GM19238 (cell line): ENCODE data around the gene HSP90B1.
A peak's percentile ranks its signal among the peaks of the same experiment; 100 is the strongest.

ENCODE experiments used
- DNase-seq: peaks from one replicate; pipeline ENCODE4 v3.0.0; 2011; ENCODE audit warnings: low spot score; ENCODE audit not compliant: insufficient read length

HSP90B1 gene

DNA sequence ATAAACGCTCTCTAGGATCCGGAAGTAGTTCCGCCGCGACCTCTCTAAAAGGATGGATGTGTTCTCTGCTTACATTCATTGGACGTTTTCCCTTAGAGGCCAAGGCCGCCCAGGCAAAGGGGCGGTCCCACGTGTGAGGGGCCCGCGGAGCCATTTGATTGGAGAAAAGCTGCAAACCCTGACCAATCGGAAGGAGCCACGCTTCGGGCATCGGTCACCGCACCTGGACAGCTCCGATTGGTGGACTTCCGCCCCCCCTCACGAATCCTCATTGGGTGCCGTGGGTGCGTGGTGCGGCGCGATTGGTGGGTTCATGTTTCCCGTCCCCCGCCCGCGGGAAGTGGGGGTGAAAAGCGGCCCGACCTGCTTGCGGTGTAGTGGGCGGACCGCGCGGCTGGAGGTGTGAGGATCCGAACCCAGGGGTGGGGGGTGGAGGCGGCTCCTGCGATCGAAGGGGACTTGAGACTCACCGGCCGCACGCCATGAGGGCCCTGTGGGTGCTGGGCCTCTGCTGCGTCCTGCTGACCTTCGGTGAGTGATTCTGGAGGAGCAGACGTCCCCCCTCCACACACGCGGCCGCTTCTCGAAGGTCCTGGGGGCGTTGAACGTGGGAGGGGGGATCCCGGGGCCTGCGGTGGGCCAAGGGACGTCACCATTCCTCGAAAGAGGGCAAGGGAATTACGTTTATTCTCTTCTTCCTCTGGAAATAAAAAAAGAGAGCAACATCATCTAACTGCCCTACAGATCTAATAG is at the start of gene HSP90B1:
TSS of gene HSP90B1 (plus strand) at position 377 of the 753 bp plus-strand sequence. CDS start at position 483, 106 bp downstream.
- DNase-seq, result peak; percentile 88

DNA sequence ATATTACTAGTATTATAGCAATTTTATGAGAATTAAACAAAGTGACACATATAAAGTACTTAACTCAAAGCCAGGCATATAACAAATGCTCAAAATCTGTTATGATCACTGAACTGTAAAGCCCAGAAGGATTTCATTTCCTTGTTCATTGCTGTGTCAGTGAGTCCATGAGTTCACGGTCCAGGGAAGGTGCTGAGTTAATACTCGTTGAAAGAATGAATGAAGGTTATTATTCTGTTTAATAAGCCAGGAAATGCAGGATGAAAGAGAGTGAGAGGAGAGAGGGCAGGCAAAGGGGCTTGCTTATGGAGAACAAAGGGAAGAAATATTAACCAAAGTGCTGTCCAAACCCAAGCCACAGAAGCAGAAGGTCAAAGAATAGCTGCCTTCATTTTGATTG is 48.9 kb upstream of the HSP90B1 start:
- no peak for DNase-seq

DNA sequence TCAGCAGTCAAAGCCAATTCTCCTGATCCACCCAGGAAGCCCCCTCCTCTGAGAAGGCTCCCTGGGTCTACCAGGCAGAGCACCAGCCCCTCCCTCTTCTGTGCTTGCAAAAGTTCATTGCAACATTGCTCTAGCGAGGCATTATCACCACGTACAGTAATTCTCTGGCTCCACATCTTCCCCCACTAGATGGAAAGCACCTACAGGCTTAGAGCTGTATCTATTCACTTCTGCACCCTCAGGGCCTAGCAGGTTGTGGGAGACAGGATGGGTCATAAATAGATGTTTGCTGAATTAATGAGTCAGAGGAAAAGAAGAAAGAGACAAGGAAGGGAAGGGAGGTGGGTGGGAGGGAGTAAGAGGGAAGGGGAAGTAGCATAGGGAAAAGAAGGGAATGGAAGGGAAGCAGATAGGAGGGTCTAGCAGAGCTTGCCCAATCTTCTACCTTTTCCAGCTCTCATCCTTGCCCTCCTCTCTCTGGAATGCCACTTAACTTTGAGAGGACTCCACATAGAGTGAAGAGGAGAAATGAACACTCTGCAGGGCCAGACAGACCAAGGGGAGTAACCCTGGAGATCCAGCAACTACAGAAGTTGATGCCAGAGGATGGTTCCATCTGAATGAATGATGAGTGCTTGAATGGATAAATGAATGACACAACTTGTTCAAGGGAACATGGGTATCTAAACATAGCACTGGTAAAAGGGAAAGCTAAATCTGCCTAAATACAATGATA is 47.2 kb upstream of the HSP90B1 start:
- DNase-seq, result no peak

DNA sequence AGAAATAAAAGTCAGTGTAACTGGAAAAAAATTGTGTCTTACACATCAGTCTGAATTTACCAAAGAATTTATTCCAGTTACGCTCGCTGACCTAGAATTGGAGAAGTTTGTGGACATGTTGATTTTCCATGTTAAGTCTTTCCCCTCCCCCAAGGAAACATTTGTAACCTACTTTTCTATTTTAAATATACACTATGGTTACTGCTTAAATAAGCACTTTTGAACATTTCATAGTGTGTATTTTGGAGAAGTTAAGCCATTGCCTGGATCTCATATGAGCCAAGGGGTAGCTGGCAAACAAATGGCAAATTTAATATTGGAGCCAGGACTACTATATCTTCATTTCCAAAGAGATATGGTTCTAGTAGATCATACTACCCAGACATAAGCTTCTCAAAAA is 46.3 kb upstream of the HSP90B1 start:
- no peak for DNase-seq

DNA sequence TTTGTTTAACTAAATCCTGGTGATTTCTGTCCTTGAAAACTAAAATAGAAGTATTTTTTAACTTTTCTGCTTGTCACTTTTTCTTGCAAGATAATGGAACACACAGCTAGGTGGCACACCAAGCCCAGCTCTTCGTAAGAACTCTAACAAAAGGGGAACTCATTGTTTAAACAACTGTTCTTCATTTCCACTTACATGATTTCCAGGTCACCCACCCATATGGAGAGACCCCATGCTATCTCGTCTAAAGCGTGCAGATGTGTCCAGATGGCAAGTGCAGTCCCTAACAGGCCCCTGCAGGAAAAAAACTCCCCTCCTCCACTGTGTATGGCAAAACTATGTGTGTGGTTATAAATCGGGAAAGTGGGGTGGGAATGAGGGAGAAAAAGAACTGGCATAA is 45.9 kb upstream of the HSP90B1 start:
- DNase-seq, result no peak

DNA sequence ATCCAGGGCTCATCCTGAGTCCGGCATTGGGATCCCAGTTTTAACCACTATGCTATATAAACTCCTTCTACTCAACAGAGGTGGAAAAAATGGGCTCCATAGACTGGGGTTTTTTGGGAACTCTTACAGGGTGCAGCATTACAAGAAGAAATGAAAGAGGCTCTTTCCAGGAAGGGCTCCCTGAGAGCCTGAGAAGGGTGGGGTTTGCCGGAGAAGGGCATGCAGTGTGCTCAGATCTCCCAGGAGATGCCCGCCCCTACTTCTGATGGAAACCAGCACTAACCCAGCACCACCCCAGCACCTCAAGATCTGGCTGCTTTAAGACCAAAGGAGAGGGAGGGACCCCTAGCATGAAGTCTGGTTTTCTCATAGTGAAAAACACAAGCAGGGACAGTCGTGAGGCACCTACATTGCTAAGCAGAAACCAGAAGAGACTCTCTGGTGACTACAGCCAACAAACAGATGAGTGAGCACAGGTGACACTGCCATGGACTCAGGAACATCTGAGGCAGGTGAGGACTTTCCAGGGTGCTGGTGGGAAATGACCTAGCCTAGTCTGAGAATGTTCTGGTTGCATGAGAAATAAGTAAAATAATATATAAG is 43.9 kb upstream of the HSP90B1 start:
- DNase-seq, result no peak

DNA sequence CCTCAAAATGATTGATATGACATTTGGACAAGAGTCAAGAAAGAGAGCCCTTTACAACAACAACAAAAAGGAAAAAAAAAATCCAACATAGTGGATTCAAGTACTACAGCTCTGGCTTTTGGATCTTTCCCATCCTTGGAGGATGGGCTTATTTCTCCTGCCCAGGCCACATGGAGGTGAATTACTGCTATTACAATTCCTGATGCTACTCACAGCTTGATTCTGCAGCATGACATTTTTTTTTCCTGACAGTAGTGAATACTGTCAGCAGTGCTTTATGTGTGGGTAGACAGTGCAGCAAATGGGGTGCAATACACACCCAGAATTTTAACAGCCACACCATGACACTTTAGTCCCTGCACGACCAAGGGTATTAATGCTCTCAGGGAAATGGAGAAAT is 42.5 kb upstream of the HSP90B1 start:
- DNase-seq, result no peak

DNA sequence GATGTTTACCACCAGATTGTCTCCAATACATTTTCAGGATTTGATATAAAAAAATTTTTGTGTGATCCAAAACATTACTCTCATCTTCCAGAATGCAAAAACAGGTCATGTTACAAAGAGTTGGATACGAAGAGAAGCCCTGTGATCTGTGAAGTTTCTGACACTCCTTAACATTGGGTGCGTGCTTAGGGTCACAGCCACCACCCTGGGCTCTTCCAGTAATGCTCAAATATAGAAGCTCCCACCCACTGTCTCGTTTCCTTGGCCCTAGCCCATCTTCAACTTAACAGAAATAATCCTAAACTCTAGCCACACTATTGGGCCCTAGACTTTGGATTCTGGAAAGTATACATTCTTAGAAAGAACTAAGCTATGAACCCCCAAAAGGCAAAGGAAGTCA is 32.9 kb upstream of the HSP90B1 start:
- DNase-seq, result no peak

DNA sequence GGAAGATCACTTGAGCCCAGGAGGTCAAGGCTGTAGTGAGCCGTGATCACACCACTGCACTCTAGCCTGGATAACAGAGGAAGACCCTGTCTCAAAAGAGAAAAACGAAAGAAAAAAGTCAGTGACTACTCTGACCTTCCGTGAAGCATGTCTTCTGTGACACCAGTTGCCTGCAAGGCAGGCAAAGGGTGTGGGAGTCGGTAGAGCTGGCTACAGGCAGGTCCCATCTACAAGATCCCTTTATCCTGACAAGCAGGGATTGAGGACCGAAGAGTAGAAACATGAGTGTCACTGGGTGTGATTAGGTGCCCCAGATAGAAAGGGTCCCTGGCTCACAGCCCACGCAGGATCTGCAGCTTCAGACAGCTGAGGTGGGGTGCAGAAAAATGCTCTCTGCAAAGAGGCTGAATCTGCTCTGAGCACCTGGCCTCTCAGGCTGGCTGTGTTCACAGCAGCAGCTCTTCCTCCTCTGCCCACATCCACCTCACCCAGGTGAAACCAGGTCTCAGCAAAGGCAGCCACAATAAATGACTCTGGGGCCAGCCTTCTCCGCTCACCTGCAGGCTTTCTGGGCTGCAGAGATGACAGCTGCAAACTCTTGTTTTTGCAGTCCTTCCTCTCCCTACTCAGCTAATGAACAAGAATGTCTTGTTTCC is 28.6 kb upstream of the HSP90B1 start:
- DNase-seq, result no peak

DNA sequence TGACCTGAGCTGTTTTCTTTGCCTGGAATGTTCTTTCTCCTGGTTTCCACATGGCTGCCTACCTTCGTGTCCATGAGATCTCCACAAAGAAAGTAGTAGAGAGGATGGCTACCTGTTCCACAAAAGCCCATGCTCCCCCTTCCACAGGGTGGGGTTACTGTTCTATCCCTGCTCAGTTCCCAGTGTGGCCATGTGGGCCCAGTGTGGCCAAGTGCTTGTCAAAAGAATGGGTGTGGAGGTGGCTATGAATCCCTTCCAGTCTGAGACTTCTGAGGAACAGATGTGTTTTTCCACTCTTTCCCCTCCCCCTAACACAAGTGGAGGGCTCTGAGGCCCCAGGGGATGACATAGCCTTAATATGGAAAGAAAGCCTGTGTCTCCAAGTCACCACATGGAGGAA is 26.2 kb upstream of the HSP90B1 start:
- no peak for DNase-seq

DNA sequence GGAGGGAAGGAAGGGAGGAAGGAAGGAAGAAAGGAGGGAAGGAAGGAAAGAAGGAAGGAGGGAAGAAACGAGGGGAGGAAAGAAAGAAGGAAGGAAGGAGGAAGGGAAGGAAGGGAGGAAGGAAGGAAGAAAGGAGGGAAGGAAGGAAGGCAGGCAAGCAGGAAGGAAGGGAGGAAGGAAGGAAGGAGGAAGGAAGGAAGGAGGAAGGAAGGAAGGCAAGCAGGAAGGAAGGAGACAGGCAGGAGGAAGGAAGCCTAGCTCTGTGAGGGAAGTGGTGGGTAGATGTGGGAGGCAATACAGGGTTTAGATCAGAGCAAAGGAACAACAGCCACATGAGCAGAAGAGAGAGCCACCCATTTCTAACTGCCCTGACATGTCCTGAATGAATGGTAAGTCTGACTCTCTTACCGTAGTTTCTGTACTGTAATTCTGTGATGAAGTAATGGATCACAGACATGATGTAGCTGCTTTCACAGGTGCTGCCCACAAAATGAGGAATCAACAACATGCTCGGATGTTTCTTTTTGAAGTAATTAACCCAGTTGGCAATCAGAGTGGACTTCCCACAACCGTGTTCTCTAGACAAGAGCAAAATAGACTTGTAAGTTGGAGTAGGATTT is 24.4 kb upstream of the HSP90B1 start:
- DNase-seq, result no peak

DNA sequence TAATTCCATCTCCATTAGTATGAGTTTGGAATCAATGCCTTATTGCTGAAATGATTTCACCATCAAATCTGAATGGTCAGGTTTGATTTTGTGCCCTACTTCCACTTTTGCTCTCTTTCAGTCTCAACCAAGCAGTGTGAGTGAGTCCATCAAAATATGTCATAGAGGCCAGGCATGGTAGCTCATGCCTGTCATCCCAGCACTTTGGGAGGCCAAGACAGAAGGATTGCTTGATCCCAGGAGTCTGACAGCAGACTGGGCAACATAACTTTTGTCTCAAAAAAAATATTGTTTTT is 22.0 kb upstream of the HSP90B1 start:
- no peak for DNase-seq

DNA sequence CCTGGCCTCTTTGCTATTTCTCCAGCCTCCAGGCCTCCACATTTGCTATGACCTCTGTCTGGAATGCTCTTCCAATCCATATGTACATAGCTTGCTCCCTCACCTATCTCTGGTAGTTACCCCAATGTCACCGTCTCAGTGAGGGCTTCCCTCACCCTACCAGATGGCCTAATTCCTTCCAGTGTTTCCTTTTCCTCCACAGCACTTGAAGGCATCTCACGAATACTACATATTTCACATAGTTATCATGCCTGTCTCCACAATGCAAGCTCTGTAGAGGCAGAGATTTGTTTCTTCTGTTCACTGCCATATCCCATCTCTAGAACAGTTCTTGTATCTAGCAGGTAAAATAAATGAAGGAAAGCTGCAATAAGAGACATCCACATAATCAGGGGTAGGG is 21.3 kb upstream of the HSP90B1 start:
- DNase-seq, result no peak

DNA sequence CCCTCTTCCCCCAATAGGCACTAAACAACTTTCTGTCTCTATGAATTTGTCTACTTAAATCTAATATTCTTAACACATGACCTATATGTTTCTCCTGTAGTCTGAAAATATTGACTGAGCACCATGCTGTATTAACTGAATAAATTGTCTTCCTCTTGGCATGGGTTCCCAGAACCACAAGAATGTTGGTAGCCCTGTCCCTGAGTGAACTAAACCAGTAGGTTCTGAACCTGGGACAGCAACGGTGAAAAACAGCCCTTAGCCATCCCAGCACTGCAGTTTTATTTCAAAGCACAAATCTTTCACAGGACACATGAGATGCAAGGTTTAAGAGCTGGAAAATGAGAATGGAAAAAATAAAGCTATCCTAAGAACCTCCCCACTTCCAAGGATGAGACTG is 20.4 kb upstream of the HSP90B1 start:
- DNase-seq, result no peak

DNA sequence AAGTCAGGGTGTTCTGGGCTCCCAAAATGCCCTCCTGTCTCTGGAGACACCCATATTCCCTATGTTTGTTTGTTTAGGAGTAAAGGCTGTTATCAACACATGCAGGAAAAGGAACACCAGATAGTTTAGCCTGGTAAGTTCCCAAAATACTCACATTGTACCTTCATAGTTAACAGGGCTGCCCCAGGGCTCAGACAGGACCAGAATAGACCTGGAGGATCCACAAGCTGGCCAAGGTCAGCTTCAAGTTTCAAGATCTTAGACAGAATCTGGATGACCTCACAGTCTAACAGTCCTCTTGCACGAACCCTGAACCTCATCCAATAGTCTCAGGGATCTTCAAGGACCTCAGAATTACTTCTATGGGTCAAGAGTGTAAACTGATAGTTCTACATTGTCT is 18.1 kb upstream of the HSP90B1 start:
- DNase-seq, result no peak

DNA sequence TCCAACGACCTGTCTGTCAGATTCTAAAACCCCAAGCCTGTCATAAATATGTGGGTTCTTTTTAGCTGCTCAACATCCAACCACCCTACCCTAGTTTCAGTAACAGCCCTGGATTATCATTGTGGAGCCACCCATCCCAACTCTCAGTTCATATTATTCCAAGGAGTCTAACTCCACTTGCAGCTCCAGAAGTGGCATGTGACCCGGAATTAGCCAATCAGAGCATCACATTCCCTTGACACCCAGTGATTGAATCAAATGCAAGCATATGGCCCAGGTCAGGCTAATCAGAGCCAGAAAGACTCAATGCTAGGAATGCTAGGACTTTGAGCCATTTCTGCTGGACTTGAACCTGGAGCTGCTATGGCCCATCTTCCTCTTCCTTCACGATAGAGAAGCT is 17.1 kb upstream of the HSP90B1 start:
- no peak for DNase-seq

DNA sequence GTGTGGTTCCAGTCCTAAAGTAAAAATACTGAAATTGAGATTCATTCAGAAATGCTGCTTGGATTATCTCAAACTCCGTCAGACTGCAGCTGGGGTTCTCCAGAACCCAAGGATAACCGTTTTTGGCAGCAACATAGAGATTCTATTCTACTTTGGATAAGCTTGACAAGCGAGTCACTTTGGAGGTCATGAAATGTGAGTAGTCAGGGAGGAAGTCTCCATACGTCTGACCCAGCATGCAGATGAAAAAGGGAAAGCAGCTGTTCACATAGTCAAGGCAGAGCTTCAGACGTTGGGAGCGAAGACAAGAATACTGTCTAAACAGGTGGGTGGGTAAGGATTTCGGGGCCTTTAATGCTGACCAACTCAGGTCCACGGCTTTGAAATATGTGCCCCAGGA is 14.9 kb upstream of the HSP90B1 start:
- no peak for DNase-seq

DNA sequence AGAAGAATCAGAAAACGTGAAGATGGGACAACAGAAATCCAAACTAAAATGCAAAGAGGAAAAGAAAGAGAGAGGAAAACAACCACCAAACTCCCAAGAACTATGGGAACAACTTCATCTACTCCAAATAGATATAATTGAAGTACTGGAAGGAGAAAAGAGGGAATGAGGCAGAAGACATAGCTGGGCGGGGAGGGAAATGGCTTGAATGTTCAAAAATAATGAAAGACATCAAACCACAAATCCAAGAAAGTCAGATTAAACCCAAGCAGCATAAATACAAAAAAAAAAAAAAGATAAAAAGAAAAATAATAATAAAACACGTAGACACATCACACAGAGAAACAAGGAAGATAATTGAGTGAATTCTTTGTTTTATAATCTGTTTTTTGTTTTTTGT is 12.3 kb upstream of the HSP90B1 start:
- no peak for DNase-seq

DNA sequence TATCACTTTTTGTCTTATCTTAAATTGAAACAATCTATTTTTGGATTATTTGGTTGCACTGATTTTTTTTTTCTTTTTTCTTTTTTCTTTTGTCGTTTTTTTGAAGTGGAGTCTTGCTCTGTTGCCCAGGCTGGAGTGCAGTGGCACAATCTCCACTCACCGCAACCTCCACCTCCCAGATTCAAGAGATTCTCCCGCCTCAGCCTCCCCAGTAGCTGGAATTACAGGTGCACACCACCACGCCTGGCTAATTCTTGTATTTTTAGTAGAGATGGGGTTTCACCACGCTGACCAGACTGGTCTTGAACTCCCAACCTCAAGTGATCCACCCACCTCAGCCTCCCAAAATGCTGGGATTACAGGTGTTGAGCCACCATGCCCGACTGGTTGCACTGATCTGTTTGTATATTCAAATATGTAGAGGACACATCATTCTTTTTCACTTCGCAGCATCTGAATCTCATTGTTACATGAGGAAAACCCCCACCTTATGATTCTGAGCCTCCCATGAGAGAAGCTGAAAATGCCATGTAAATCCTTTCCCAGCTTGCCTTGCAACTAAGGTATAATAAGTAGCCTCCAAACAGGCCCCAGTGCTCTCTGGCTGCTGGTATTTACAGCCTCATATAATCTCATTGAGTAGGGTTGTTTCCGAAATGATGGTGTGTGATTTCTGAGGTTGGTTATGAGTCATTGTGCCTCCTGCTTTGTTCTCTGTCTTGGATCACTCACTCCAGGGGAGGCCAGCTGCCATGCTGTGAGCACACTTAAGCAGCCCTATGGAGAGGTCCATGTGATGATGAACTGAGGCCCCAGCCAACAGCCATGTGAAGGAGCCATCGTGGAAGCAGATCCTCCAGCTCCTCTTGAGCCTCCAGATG is 5.2 kb upstream of the HSP90B1 start:
- no peak for DNase-seq

DNA sequence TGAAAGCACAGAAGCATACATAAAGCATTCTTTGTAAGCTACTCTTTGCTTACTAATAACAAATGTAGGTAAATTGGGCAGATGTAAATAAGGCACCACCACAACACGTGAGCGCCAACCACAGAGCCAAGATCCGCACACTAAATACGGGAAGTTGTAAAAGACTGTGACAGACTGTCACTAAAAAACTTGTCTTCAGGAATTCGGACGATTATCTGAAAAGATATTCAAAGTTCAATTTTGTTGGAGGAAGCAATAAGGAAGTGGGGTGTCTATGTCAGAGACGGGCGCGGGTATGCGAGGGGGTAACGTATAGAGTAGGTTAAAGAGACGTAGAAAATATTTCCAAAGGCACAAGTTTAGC is 1.5 kb upstream of the HSP90B1 start:
- no peak for DNase-seq
